Eye (tissue), 1 donor: ENCODE measurements around the gene CSF3.
"Not testable (repeated sequence)": the region's sequence is repeated elsewhere in the genome, so short reads cannot be mapped to it uniquely, and the experiment has no call there.

Experiments
- DNase-seq: peaks from one replicate; pipeline ENCODE4 v3.0.0-alpha.2; 2015

CSF3 gene

DNA sequence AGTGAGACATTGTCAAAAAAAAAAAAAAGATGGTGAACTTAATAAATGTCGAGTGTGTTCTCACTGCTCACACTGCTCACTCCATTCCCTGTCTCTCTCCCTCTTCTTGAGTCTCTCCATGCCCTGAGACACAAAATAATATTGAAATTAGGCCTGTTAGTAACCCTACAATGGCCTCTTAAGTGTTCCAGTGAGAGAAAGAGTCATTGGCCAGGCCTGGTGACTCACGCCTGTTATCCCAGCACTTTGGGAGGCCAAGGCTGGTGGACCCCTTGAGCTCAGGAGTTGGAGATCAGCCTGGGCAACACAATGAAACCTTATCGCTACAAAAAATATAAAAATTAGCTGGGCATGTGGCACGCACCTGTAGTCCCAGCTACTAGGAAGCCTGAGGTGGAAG is 16.2 kb upstream of the CSF3 start:
- no peak for DNase-seq

- no peak for DNase-seq
These were observed 15.1 kb upstream of the CSF3 start for GRCh38 chr17:40000161-40000560.

DNA sequence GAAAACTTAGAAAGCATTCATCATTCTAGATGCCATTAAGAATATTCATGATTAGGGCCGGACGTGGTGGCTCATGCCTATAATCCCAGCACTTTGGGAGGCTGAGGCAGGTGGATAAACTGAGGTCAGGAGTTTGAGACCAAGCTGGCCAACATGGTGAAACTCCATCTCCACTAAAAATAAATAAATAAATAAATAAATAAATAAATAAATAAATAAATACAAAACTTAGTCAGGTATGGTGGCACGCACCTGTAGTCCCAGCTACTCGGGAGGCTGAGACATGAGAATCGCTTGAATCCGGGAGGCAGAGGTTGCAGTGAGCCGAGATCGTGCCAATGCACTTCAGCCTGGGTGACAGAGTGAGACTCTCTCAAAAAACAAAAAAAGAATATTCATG is 13.9 kb upstream of the CSF3 start:
- DNase-seq: not testable (repeated sequence)

- no peak for DNase-seq
These were observed 11.2 kb upstream of the CSF3 start for GRCh38 chr17:40004072-40004471.

GRCh38 chr17:40004712-40005111 is 10.5 kb upstream of the CSF3 start:
- DNase-seq: no peak

DNA sequence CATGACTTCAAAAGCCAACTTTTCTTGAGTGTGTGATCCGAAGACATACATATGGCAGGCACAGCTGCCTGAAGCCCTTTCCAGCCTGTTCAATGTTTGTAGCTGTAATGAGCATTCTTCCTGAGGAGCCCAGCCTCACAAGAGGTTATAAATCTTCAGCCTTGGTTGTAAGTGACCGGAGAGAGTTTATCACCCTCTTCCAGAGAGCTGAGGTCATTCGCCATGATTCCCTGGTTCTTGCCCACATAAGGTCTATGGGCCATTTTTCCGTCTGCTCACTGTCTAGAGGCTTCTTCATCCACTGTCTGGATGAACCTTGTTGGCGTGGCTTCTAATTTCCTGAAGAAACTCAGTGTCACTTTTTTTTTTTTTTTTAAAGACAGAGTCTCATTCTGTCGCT is 9.7 kb upstream of the CSF3 start:
- no peak for DNase-seq

DNA sequence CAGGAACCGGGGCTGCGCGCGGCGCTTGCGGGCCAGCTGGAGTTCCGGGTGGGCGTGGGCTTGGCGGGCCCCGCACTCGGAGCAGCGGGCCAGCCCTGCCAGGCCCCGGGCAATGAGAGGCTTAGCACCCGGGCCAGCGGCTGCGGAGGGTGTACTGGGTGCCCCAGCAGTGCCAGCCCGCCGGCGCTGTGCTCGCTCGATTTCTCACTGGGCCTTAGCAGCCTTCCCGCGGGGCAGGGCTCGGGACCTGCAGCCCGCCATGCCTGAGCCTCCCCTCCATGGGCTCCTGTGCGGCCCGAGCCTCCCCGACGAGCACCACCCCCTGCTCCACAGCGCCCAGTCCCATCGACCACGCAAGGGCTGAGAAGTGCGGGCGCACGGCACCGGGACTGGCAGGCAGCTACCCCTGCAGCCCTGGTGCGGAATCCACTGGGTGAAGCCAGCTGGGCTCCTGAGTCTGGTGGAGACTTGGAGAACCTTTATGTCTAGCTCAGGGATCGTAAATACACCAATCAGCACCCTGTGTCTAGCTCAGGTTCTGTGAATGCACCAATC is 4.2 kb upstream of the CSF3 start:
- not testable (repeated sequence) for DNase-seq

GRCh38 chr17:40012017-40012647 is 3.1 kb upstream of the CSF3 start:
- DNase-seq: not testable (repeated sequence)

DNA sequence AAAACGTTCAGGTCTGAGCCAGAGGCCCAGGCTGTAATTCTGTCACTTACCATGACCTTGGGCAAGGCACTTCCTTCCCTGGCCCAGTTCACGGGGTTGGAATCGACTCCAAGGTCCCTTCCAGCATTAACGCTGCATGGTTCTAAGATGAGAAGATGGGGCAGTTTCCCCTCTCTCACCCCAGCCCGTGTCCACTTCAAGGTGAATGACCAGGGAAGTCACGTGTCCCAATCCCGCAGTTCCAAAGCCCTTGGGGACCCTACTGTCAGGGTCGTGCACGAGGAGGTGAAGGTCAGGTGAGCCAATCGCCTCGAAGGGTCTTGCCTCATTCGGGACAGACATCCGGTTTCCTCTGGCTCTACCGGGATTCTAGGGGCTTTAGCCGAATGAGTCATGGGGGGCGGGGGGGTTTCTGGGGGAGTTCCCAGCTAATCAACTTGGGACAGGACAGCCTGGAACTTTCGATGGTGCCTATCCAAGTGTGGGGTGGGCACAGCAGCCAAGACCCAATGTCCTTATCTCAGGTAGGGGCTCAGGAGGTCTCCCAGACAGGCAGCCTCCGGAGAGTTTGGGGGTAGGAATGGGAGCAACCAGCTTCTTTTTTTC is 762 bp upstream of the CSF3 start:
- no peak for DNase-seq

GRCh38 chr17:40015998-40016985 is 1.1 kb downstream of the CSF3 start:
- DNase-seq: no peak

DNA sequence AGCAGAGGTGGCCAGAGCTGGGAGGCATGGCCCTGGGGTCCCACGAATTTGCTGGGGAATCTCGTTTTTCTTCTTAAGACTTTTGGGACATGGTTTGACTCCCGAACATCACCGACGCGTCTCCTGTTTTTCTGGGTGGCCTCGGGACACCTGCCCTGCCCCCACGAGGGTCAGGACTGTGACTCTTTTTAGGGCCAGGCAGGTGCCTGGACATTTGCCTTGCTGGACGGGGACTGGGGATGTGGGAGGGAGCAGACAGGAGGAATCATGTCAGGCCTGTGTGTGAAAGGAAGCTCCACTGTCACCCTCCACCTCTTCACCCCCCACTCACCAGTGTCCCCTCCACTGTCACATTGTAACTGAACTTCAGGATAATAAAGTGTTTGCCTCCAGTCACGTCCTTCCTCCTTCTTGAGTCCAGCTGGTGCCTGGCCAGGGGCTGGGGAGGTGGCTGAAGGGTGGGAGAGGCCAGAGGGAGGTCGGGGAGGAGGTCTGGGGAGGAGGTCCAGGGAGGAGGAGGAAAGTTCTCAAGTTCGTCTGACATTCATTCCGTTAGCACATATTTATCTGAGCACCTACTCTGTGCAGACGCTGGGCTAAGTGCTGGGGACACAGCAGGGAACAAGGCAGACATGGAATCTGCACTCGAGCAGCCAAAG is 2.3 kb downstream of the CSF3 start:
- no peak for DNase-seq

GRCh38 chr17:40018211-40019121 is 3.2 kb downstream of the CSF3 start:
- DNase-seq: peak; percentile 33

DNA sequence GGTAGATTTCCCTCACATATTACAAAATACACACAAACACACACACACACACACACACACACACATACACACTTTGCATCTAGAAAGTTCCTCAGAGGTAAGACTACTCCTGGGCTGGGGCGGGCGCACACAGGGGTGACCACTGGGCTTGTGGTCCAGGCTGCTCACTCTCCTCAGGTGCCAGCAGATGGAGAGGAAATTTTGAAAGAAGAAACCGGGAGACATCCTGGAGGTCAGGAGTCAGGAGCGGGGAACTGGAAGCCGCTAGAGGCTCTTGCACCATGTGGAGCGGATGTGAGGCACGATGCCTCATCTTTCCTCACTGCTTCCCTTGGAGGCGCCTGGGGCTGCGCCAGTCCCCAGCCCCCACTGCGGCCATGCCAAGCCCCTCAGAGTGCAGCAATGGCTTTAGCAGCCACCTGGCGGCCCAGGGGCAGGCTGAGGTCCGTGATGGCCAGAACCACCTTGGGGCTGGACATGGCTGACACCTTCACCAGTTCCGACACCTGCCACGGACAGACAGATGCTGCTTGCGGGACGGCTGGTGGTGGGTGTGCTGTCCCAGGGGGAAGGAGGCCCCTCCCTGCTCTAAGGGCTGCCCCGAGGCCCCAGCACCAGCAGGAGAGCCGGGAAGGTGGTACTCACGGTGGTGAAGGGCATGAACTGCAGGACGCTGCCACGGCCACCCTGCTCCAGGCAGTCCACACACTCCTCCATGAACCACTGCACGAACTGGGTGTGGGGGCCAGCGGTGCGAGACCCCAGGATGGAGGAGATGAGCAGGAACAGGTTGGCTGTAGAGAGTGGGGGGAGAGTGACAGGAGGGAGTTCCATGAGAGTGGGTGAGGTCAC is 4.1 kb downstream of the CSF3 start:
- no peak for DNase-seq

DNA sequence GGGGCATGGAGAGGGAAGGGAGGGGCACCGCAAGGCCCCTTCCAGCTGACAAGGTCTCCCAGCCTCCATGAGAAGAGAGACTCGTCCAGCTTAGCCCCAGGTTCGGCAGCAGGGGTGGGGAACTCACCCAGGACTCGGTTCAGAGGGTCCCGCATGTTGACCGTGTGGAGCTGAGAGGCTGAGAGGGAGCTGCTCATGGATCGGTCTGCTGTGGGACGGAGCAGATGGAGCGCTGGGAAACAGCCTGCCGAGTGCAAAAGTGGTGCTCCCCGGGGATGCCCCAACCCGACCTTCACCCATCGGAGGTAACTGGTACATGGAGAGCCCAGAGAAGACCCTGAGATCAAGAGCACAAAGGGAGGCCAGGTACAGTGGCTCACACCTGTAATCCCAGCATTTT is 4.9 kb downstream of the CSF3 start:
- no peak for DNase-seq

- no peak for DNase-seq
These were observed 6.3 kb downstream of the CSF3 start for GRCh38 chr17:40021451-40021971.

DNA sequence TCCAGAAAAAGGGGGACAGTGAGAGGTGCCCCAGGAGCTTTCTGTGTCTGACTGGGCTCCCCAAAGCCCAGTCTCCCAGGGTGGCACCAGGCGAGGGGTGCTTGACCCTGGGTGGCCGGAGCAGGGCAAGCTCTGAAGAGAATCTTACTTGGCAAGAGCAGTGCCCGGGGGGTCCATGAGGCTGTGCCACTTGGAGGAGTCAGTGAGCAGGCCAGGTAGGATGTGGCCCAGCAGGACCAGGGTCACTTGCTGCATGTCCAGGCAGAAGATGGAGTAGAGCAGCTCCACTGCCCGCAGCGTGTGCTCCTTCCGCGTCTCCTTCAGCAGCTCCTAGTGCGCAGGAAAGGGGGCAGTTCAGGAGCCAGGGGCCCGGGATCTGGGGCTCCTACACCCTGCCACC is 7.3 kb downstream of the CSF3 start:
- no peak for DNase-seq

DNA sequence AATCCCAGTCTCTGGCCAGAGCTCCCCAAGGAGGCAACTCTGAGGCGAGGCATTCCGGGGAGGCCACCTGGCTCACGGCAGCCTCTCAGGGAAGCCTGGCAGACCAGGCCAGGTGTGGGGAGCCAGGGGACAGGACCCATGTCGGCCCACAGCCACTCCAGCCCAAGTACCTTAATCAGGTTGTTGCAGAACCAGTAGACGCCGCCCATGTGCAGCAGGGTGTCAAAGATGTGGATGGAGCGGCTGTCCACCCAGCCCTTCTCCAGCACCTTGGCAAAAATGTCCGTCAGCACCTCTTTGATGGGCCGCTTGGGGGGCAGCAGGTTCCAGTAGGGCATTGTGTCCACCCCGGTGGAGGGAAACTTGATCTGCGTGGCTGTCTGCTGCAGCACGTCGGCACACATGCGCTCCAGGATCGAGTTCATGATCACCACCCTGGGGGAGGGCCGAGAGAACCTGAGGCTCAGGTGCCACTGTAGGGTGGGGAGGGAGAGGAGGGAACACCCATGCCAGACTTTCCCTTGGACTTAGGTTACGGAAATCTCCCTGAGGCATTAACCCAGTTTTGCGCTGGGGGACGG is 7.8 kb downstream of the CSF3 start:
- DNase-seq: no peak

GRCh38 chr17:40023590-40024292 is 8.5 kb downstream of the CSF3 start:
- DNase-seq: no peak

DNA sequence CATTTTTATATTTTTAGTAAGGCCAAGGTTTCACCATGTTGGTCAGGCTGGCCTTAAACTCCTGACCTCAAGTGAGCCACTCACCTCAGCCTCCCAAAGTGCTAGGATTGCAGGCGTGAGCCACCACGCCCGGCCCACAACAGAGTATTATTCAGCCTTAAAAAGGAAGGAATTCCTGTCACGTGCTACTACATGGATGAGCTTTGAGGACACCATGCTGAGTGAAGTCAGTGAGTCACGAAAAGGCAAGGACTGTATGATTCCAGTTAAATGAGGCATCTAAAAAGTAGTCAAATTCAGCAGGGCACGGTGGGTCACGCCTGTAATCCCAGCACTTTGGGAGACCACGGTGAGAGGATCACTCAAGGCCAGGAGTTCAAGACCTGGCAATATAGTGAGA is 9.7 kb downstream of the CSF3 start:
- no peak for DNase-seq

- DNase-seq: no peak
These were observed 10.3 kb downstream of the CSF3 start for GRCh38 chr17:40025559-40025958.
